HG03103 (cell line): Measurements from ENCODE around the gene SLC37A1.
"Not testable (repeated sequence)": the region's sequence is repeated elsewhere in the genome, so short reads cannot be mapped to it uniquely, and the experiment has no call there.

ENCODE experiments used
- ATAC-seq: cut with Tn5 transposase; IDR thresholded peaks from one replicate; pipeline ENCODE4 v1.9.1; 2021; ENCODE audit warnings: low read depth; ENCODE audit not compliant: unreplicated experiment

The SLC37A1 gene

DNA sequence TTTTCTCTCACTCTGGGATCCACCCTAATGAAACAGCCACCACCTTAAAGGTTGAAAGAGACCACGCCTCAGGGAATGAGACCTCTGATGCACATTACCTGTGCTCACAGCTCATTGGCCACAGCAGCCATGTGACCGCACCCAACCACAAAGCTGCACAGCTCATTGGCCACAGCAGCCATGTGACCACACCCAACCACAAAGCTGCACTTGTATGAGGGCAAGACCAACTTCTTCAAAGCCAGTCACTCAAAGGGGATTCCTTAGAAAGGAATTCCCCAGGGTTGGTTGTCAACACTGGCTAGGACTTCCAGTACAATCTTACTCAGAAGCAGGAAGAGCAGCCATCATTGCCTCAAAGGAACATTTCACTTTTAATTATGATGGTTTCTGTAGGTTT is 96.2 kb downstream of the SLC37A1 start:
- ATAC-seq = no peak

DNA sequence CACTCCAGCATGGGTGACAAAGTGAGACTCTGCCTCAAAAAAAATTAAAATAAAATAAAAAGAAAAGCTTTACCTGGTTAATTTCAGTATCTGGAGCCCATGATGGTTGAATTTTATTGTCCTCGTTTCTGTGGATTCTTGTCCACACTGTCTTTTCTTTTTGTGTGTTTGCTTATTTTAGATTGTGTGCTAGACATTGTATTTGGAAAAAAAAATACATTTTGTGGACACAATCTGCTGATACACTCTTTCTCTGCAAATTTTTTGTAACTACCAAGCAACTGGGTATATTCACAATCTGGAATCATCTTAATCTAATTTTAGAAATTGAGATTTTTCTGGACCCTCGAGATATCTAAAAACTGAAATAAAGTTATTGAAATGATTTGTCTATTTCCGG is 98.2 kb downstream of the SLC37A1 start:
- ATAC-seq = no peak

DNA sequence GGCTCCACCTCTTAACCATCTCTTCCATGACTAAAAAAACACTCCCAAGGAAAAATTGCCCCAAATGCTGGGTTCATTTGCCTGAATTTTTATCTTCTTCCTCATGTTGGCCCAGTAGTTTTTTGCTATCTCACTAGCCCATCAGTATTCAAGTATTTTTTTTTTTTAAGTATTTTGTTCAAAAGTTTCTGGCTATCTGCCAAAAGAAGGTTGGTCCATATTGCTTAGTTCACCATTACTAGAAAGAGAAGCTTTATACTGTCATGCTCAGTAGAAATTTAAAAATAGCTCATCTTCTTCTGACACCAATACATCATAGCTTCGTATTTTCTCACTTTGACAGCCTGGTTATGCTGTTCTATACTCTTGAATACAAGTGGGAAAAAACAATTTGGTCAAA is 98.7 kb downstream of the SLC37A1 start:
- no peak for ATAC-seq

DNA sequence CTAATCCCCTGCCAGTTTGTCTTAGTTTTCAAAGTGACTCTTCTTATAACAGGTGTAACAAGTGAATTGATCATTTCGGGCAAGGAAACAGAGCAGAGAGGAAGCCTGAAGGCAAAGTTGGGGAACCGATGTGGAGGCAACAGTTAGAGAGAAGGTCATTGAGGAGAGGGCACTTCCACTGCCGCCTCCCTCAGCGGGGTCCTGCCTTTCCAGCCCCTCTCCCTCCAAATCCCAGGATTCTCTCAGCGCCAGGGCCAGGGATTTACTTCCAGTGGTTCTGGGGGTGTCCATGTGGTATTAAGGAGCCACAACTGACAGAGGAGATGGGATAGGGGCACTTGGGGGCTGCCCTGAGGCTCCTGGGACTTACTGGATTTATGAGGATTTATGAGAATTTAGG is 100.1 kb downstream of the SLC37A1 start:
- no peak for ATAC-seq

DNA sequence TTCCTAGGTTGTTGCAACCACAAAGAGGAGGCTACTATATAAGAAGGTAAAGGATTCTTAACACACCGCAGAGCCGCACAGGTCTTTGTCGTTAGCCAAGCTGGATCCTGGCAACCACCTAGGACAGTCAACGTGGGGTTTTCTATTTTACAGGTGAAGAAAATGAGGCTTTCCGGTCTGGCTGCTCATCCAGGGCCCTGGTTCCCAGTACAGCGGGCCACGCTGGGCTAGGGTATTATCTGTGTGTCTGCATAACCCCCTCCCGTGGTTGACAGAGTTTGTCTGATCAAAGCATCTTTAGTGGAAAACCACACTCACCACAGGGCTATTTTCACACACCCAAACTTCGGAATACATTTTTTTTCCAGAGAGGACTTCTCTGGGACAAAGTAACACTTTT is 100.7 kb downstream of the SLC37A1 start:
- no peak for ATAC-seq

DNA sequence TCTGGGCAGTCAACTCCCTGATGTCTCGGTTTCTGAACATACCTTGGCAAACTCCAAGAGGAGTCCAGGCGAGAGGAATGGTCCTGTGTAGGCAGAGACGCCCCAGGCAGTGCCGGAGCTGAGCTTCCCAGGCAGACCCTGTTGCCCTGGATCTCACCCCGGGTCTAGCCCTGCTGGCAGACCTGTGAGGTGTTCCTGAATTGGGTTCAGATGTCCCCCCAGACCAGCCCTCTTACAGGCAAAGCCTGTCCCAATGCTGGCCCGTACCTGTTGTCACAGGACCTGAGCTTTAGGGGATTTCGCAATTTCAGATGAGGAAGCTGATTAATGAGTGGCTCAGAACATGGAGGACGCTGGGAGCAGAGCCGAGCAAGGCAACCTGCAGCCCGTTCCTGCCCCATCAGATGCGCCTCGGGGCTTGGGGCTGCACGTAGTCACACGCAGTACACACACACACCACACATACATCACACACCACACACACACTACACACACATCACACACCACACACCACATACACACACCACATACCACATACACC is 101.2 kb downstream of the SLC37A1 start:
- ATAC-seq = no peak

DNA sequence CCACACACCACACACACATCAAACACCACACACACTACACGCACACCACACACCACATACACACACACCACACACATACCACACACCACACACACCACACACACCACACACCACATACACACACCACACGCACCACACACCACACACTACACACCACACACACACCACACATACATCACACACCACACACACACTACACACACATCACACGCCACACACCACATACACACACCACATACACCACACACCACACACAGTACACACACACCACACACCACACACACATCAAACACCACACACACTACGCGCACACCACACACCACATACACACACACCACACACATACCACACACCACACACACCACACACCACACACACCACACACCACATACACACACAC is 101.7 kb downstream of the SLC37A1 start:
- not testable (repeated sequence) for ATAC-seq

DNA sequence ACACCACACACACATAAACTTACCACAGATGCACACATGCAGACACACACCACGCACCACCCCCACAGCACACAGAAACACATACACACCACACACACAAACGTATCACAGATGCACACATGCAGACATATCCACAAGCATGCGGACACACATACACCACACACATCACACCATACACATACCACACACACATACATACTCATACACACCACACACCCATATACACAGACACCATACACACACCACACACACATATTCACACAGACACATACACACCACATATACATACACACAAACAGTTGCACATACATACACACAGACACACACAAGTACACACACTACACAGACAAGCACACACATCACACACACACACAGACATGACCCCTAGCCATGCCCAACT is 102.3 kb downstream of the SLC37A1 start:
- ATAC-seq = no peak

DNA sequence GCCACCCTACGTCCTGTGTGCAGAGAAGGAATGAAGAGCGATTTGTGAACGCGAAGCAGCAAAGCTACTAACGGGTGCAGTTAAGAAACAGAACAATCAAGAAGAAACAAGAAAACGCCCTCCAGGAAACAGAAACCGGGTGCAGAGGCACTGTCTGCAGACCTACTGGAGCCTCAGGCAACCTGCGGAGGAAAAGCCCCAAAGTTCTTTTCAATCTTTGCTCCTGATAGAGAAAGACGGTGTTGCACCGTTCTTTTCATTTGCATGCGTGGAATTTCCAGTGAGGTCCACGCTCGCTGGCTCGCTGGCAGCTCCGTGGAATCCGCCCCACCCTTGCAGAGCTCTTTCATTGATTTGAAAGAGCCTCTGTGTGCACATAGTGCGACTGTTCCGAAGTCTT is 102.8 kb downstream of the SLC37A1 start:
- no peak for ATAC-seq

DNA sequence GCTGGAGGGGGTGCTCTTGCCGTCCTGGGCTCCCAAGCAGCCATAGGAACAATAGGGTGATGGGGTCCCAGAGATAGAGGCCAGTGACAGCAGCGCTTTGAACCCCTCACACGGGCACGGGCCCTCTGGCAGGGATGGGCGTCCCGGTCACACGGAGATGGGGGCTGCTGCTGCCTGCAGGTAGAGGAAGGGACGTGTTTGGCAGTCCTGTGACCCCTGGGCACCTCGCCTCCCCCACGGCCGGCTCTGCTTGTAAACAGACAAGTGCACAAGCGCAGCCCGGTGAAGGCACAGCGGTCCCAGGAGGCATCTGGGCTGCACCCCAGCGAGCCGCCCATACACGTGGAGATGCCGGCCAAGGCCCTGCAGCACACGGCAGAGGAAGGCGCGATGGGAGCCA is 103.3 kb downstream of the SLC37A1 start:
- no peak for ATAC-seq

DNA sequence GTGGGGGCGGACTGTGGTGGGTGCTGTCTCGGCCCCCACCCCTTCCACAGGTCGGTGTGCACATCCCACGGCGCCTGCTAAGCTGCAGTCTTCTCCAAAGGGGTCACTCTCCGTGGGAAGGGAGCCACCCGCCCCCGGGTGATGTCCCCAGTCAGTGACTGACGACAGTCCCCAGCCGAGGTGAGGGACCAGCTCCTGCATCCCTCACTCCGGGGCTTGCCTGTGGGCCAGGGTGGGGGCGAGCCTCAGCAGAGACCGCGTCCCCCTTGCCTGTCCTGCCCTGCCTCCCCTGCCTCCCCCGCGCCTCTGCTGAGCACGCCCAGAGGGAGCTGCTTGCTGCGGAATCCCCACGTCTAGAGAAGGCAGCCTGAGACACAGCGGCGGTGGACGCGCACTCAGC is 103.8 kb downstream of the SLC37A1 start:
- ATAC-seq = no peak

DNA sequence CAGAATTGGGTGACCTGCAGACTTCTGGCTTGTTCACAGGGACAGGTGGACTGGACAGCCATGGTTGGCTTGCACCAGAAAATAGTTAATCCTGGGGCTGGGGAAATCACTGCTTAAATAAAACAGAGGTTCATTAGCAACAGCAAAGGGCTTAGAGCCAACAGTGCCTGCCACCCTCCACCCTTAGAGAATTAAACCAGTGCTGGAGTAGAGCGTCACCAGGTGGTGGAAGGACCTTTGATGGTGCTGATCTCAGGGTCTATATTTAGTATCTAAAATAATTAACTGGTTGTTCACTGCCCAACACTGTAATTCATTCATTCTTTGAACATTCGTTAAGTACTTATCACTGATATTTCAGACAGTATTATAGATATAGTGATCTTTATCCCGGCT is 105.1 kb downstream of the SLC37A1 start:
- no peak for ATAC-seq

DNA sequence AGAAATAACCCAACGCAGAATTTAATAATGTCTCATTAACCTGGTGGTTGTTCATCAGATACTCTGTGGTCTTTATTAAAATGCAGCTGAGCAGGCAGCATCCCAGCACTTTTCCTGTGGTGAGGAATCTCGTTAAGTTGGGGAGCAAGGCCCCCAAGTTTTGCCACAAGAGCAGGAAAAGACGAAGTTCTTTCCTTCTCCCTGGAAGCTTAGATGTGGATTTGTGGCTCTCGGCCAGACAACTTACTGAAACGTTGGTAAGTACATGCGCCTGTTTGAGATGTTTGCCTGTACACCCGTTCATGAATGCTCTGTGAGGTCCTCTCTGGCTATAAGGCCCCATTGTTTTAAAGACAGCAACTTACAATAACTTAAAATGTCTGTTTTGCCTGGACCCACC is 105.5 kb downstream of the SLC37A1 start:
- ATAC-seq = no peak

DNA sequence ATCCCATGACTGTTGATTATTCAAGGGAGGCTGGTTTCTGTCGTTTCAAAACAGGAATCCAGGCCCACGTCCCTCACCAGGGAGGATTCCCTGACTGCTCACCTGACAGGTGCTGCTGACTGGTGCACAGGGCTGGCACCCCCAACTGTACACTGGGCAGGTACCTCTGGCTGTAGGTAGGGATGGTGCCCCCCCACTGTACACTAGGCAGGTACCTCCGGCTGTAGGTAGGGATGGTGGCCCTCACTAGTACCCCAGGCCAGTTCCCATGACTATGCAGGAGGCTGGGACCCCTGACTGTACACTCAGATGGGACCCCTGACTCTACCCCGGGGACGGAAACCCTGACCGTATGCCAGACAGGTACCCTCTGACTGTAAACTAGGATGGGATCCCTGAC is 106.2 kb downstream of the SLC37A1 start:
- ATAC-seq = no peak

DNA sequence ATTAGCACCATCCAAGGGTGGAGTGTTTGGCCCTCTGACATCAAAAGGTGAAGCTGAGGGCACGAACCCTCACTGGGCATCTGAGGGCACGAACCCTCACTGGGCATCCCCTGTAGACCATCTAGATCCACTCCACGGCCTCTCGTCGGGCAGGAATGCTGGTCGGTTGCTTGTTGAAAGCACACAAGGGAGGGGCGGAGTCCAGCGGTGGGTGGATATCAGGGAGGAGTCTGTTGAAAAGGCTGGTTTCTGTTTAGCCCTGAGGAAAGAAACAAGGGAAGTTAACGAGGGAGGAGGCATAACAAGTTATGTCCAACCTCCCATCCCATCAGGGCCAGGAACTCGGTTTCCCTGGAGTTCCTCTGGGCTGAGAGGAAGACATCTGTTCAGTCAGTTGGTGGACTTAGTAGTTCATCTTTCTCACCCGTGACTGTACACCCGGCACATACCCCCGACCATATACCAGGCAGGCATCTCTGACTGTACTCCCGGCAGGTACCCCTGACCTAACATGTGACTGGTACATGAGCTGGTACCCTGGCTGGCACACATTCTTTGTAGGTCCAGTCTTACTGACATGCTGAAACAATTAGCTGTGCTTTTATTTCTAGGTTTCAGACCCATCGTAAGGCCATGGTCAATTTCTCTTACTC is 107.6 kb downstream of the SLC37A1 start:
- no peak for ATAC-seq

DNA sequence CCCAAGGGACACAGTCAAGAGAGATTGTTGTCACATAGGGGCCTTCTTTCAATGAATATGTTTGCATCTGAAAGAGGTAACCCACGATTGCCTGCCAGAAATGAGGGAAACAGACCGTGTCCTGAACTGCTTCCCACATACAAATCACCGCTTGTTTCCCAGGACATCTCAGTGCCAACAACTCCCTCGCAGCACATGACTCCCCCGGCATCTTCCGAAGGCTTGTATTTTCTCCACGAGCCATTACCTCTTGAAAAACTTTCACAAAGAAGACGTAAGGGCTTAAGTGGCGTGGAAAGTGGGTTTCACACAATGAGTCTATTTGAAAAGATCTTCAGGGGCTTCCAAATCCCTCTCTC is 108.1 kb downstream of the SLC37A1 start:
- ATAC-seq = no peak

DNA sequence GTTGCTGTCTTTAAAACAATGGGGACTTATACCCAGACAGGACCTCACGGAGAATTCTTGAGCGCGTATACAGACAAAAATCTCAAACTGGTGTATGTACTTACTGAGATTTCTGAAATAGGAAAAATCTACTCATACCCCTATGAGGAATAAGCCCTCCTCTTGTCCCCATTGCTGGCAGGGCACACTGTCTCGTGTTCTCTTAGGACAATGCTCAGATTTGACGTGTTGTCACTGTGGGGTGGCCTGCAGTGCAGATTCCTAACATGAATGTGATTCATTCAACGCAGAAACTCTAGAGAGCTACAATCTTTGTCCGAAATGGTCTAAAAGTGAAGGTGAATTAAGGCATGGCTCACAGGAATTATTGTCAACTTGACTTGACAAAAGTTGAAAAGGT is 108.6 kb downstream of the SLC37A1 start:
- ATAC-seq = no peak

DNA sequence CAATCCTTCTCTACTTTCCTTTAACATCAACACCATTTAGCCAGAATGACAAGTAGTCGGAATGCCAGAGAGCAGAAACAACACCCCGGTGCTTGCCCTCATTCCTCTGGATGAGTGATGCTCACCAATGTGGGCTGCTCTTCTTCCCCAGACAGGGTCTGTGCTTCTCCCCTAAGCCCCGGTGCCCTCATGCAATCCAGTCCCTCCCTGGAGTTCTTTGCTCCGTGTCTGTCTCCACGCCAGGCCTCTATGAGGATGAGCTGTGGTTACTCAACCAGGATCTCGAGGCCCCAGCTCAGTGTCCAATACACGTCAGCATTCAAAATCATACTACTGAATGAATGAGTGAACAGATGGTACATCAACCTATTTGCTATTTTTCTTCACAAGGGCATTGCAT is 110.0 kb downstream of the SLC37A1 start:
- no peak for ATAC-seq

DNA sequence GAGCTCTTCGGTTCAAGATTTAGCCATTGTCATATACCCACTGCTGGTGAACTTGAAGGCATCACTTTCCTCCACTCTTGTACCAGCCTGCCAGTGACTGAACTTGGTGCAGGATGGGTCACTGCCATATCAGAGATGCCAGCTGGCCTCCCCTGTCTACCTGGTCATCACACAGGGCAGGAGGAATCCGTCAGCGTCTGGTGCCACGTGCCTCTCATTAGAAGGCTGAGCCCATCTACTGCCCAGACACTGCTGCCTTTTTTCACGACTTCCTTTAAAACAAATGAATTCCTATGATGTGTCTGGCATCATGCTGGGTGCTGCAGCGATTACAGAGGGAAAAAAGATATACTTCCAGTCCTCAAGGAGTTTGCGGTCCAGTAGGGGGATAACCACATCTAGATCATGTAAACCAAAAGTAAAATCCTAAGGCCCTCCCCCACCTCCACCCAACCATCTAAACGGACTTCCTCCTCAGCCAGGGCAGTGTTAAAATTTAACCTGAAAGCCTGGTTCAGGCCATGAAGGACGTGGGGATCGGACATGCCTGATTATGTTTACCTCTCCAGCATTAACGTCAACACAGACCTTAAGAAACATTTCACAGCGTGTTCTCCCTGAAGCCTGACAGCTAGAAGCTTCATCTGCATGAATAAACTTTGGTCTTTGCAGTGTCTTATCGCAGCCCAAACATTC is 110.6 kb downstream of the SLC37A1 start:
- no peak for ATAC-seq

DNA sequence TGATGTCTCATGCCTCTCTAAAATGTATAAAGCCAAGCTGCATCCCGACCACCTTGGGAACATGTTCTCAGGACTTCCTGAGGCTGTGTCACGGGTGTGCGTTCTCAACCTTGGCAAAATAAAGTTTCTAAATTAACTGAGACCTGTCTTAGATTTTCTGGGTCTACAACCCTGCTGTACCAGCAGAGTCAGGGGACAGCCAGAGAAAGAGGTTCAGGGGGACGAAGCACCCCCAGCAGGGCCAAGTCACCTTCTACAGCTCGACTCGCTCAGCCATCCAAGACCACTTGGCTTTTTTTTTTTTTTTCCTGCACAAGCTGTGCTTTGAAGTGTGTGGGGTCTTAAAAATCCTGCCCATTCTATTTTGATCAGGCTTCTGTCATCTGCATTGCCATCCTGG is 111.3 kb downstream of the SLC37A1 start:
- no peak for ATAC-seq

DNA sequence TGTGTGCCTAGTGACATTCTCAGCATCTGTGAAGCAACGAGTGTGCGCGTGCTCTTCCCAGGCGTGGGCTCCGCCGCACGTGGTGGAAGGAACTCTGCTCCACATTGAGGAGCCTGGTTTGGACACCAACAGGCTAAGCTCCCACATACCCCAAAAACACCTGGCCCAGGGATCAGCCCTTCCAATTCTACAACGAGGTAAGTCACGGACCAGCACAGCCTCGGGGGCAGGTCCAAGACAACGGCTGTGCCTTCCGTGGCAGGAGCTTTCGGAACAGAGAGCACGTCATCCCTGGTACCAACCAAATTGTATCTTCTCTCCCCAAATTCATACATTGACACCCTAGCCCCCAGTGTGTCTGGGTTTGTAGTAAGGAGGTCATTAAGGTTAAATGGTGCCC is 112.5 kb downstream of the SLC37A1 start:
- no peak for ATAC-seq

DNA sequence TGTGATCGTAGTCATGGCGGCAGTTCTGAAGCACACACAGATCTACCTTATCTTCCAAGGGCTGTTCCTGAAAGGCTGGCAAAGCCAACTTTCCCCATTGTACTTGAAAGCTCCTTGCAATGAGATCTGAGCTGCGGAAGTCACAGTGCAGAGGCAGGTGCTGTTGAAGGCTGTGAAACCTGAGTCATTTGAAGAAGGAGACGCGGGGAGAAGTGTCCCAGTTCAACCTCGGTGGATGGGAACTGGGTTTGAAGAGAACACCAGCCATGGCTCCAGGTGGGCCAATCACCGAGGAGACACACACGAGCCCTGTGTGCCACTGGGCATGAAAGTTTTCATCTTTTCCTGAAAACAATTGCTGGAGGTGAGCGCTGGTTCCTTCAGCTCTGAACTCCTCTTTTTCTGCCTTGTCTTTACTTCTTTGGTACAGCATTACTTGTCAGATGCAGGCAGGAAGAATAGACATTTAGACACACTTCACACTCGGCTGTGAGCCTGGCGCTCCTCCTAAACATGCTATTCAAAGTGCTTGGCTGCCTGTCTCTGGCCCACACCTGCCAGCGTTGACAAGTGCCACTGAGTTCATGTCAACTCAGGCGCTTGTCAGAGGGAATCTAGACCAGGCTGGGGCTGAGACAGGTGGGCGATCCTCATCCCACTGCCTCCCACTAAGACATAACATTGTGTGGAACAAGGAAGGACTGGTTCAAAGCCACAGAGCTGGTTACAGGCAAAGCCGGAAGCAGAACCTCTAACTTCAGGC is 114.1 kb downstream of the SLC37A1 start:
- no peak for ATAC-seq
